ENCODE data around the gene VAV2. TPM values are rescaled to one million over a fixed set of nuclear protein-coding genes. Genes with fewer than 3 reads are reported as not detected.

Gene VAV2
- total RNA-seq, 1 experiment from 2014 or later, result 24.7 TPM

- DNase-seq (ENCODE audit: low read depth, low spot score) (no peak), ATAC-seq (no peak)
- TF ChIP-seq POLR2AphosphoS5 (IDR thresholded peaks at IDR 0.05; ENCODE audit: low read depth, low read length) (no peak), SIN3A (IDR thresholded peaks at IDR 0.05; ENCODE audit: borderline replicate concordance, insufficient read depth, low read depth, low read length) (no peak), TCF7L2 (IDR thresholded peaks at IDR 0.05; ENCODE audit: low read depth, low read length) (no peak), REST (IDR thresholded peaks at IDR 0.05; ENCODE audit: insufficient read depth in 1 of 2, low read depth in 2 of 2, low read length in 1 of 2) (no peak)
- TF ChIP-seq, protein P1, sequence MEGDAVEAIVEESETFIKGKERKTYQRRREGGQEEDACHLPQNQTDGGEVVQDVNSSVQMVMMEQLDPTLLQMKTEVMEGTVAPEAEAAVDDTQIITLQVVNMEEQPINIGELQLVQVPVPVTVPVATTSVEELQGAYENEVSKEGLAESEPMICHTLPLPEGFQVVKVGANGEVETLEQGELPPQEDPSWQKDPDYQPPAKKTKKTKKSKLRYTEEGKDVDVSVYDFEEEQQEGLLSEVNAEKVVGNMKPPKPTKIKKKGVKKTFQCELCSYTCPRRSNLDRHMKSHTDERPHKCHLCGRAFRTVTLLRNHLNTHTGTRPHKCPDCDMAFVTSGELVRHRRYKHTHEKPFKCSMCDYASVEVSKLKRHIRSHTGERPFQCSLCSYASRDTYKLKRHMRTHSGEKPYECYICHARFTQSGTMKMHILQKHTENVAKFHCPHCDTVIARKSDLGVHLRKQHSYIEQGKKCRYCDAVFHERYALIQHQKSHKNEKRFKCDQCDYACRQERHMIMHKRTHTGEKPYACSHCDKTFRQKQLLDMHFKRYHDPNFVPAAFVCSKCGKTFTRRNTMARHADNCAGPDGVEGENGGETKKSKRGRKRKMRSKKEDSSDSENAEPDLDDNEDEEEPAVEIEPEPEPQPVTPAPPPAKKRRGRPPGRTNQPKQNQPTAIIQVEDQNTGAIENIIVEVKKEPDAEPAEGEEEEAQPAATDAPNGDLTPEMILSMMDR (IDR thresholded peaks at IDR 0.05), result no peak
- Histone ChIP-seq H3K36me3 (ENCODE audit: control insufficient read depth, insufficient read depth, low read length) (no peaks in the 10 kb centered on the region), H3K9me3 (ENCODE audit: control insufficient read depth, insufficient read depth, low read depth, low read length) (no peaks in the 10 kb centered on the region), H3K4me1 (ENCODE audit: control insufficient read depth, insufficient read depth, low read length) (no peaks in the 10 kb centered on the region), H3K27ac (ENCODE audit: low read length) (no peak overlapping the region), H3K4me3 (ENCODE audit: low read depth in 2 of 2, low read length in 2 of 2) (no peak overlapping the region), H3K27me3 (ENCODE audit: control insufficient read depth, insufficient read depth, low read length) (no peaks in the 10 kb centered on the region)
- POLR2A ChIA-PET, result no interaction called here
- intact Hi-C loops (cut with micrococcal nuclease; ENCODE audit: unreplicated experiment) (no loop called here), in situ Hi-C loops (cut with HindIII; ENCODE audit: low pct_unique_long_range_greater_than_20kb, low sequenced_read_pairs) (no loop called here)
- CTCF ChIA-PET, result no interaction called here
- no TSS peak for BruUV-seq (replicated peaks)
Measured at GRCh38 chr9:134032456-134033222, 40.5 kb upstream of the VAV2 start.

DNA sequence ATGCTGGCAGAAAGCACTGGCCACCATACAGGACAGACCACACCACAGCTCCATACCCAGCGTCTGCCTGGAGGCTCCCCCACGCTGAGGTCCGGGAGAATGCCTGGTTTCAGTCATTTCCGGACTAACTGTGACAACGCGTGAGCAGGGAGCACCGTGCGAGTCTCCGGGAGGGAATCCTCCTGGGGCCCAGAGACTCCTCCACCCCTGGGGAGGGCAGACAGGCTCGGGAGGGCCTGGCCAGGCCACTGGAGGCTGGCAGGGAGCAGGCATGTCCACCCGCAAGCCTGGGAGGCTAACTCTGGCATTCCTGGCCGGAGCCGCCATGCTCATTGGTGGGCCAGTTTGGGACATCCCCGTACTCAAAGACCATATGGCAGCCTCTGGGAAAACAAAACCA, 39.7 kb upstream of the VAV2 start:
- DNase-seq (ENCODE audit: low read depth, low spot score), result no peak
- no peak for ATAC-seq
- CTCF ChIA-PET, result no interaction called here
- Histone ChIP-seq H3K4me3 (ENCODE audit: low read depth in 2 of 2, low read length in 2 of 2) (no peak overlapping the region), H3K27me3 (ENCODE audit: control insufficient read depth, insufficient read depth, low read length) (no peaks in the 10 kb centered on the region), H3K9me3 (ENCODE audit: control insufficient read depth, insufficient read depth, low read depth, low read length) (no peaks in the 10 kb centered on the region), H3K27ac (ENCODE audit: low read length) (no peak overlapping the region), H3K4me1 (ENCODE audit: control insufficient read depth, insufficient read depth, low read length) (no peaks in the 10 kb centered on the region), H3K36me3 (ENCODE audit: control insufficient read depth, insufficient read depth, low read length) (no peaks in the 10 kb centered on the region)
- TF ChIP-seq POLR2AphosphoS5 (IDR thresholded peaks at IDR 0.05; ENCODE audit: low read depth, low read length) (no peak), REST (IDR thresholded peaks at IDR 0.05; ENCODE audit: insufficient read depth in 1 of 2, low read depth in 2 of 2, low read length in 1 of 2) (no peak), SIN3A (IDR thresholded peaks at IDR 0.05; ENCODE audit: borderline replicate concordance, insufficient read depth, low read depth, low read length) (no peak), TCF7L2 (IDR thresholded peaks at IDR 0.05; ENCODE audit: low read depth, low read length) (no peak)
- TF ChIP-seq, protein P1 (IDR thresholded peaks at IDR 0.05), result no peak
- POLR2A ChIA-PET, result no interaction called here
- BruUV-seq (replicated peaks), result TSS peak; percentile 84
- intact Hi-C loops (cut with micrococcal nuclease; ENCODE audit: unreplicated experiment), result no loop called here
- in situ Hi-C loops (cut with HindIII; ENCODE audit: low pct_unique_long_range_greater_than_20kb, low sequenced_read_pairs), result no loop called here
